COLO829 (cell line): ENCODE measurements around the gene FLT3LG.
A peak's percentile ranks its signal among the peaks of the same experiment; 100 is the strongest.
"Not testable (repeated sequence)": the region's sequence is repeated elsewhere in the genome, so short reads cannot be mapped to it uniquely, and the experiment has no call there.

ENCODE experiments used
- DNase-seq: peaks from one replicate; pipeline ENCODE4 v3.0.0; 2012; ENCODE audit warnings: low spot score

FLT3LG gene

DNA sequence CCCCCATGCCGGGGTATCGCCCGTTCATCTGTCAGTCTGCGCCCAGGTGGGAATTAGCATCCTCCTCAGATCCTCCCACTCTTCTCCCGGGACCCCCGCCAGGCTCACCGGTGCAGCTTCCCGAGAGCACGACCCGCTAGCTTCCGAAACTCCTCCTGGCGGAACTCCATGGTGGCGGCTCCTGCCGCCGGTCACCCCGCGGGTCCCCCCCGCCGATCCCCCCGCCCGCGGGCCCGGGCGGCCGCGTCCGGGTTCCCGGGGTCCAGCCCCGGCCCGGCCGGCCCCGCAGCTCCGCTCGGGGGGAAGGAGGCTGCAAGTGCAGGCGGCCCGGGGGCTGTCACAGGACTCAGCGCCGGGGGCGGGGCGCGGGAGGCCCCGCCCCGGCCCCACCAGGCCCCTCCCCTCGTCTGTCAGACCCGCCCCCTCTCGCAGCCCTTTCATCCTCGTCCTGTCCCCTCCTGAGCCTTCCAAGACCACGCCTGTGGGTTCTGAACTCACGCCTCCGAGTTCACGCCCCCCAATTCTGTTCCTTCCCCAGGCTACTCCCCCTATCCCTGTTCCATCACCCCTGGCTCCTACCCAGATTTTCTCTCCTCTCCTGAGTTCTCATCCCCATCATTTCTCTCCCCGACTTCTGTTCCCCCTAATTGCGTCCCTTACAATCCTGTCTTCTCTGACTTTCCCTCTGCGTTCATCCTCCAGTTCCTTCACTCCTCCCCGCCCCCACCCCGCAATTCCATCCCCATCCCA, 32.6 kb upstream of the FLT3LG start, which contains the start of gene SLC17A7:
Gene SLC17A7, minus strand, starts transcription at position 318 of the 750 bp plus-strand sequence. Its CDS starts 148 bp downstream, at position 170.
- peak; percentile 66 for DNase-seq

- no peak for DNase-seq
Measured at GRCh38 chr19:49441960-49442350, 32.1 kb upstream of the FLT3LG start.

DNA sequence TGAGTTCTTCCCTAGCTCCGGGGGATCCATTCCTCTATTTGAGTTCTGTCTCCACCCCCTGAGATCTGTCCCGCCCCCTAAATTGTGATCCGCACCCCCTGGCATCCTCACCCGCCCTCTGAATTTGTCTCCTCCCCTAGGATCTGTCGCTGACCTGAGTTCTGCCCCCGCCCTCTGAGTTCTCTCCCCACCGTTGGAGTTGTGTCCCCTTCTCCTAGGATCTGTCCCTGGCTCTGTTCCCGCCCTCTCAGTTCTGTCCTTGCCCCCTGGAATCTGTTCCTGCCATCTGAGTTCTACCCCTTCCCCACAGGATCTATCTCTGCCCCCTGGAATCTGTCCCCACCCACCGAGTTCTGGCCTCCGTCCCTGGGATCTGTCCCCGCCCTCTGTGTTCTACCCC, 31.7 kb upstream of the FLT3LG start:
- no peak for DNase-seq

- peak; percentile 96 for DNase-seq
Measured at GRCh38 chr19:49442771-49443365, 31.1 kb upstream of the FLT3LG start.

- DNase-seq, result peak; percentile 81
Measured at GRCh38 chr19:49443366-49444099, 30.5 kb upstream of the FLT3LG start.

DNA sequence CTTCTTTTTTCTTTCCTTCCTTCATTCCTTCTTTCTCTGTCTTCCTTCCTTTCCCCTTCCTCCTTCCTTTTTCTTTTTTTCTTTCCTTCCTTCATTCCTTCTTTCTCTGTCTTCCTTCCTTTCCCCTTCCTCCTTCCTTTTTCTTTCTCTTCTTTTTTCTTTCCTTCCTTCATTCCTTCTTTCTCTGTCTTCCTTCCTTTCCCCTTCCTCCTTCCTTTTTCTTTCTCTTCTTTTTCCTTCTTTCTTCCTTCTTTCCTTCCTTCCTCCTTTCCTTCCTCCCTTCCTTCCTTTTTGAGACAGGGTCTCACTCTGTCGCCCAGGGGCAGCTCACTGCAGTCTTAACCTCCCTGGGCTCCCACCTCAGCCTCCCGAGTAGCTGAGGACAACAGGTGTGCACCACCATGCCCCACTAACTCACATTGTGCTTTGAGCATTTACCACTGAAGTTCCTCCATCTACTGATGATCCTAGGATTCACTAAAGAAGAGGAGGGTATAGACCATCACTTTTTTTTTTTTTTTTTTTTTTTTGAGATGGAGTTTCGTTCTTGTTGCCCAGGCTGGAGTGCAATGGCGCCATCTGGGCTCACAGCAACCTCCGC, 29.8 kb upstream of the FLT3LG start:
- DNase-seq, result not testable (repeated sequence)

DNA sequence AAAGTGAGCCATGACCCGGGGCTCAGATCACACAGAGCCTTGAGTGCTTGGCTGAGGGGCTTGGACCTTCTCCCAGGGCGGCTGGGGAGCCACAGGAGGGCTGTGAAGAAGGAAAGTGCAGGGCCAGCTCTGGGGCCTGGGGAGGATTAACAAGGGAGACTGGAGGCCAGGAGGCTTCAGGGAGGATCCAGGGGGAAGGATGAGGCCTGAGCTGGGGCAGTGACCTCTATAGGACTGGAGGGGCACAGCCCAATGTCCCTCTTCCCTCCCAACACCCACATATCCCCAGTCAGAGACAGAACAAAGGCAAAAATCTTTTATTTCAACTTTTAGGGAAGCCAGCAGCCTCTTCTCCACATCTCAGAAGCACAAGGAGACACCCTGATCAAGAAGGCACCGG, 28.0 kb upstream of the FLT3LG start:
- DNase-seq, result no peak

DNA sequence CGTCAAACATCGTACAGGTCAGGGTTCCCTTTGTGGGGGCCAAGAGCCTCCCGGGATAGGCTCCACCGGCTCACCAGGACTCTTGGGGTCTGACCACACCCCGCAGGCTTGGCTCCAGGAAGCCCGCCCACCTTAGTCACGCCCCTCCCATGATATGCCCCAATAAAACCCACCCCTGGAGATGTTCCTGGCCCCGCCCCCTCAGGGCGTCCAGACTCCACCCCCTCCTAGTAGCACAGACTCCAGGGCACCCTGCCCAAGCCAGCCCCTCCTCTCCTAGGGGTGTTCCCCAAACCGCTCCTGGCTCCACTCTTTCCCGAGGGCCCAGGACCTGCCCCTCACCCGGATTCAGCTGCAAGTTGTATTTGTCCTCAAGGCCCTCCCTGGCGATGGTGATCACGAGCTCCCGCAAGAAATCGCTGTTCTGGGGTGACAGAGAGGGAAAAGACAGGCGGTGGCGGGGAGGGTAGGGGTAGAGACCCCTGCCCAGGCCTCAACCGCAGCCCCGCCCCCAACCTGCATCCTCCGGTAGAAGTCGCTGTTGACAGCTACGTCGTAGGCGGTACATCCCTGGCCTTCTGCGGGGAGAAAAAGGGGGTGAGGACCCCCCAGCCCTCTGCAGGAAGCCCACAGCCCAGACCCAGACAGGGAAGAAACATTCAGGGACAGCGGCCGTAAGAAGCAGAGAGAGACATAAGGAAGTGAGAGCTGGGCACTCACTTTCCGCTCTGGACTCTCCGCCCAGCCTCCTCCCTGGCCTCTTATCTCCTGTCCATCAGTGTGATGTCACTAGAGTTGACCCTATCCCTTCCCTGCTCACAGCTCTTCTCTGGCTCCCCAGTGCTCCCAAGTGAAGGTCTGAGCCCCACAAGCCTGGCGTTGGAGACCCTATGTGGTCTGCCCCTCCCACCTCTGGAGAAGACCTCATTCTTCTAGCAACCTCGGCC, 26.3 kb upstream of the FLT3LG start:
- no peak for DNase-seq

DNA sequence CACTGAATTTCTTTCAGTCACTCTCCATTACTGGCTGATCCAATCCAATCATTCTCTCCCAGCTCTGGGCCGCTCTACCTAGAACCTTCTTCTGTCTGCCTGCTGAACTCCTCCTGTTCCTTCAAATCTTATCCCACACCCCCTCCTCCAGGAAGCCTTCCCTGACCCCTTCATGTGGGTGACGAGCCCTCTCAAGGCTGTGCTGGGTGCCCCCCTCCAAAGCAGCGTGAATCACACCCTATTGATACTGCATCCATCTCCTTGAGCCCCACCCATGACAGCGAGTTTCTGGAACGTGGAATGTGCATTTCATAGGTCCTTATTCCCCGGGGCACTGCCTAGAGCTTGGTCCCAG, 25.6 kb upstream of the FLT3LG start:
- no peak for DNase-seq

DNA sequence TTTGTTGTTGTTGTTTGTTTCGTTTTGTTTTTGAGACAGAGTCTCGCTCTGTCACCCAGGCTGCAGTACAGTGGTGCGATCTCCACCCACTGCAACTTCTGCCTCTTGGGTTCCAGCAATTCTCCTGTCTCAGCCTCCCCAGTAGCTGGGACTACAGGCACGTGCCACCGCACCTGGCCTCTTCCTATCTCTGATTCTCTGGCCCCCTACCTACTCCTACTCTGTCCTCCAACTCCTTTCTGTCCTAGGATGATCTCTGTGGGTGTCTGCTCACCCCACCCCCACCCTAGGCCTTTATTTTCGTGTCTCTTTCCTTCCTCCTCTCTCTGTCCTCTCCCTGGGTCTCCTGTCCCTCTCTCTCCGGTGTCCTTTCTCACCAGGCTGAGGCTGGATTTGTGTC, 23.6 kb upstream of the FLT3LG start:
- DNase-seq, result no peak

DNA sequence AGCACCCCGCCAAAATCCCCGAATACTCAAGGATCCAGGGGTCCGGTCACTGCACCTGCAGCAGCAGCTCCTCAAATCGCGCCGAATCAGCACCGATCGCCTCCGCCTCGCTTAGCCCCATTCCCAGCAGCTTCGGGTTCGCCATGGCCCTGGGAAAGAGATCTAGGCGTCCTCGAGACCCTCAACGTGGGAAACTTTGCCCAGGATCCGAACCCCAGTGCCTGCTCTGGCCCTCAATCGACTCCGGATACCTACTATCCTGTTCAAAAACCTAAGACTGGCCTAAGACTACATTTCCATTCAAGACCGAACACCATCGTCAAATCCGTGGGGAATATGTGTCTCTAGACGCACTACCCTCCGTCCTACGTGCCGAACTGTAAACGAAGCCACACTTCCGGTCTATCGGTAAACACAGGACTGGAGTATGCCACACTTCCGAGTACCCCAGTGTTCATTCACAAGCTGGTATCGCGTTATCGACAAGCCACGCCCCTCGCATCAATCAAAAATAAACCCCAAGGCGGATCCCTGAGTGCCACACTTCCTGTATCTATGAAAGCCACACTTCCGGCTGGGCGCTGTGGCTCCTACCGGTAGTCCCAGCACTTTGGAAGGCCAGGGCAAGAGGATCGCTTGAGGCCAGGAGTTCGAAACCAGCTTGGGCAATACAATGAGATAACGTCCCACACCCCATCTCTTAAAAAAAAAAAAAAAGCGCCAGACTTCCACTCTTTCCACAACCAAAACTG, 22.4 kb upstream of the FLT3LG start, which contains the start of gene PIH1D1:
Gene PIH1D1, minus strand, starts transcription at position 385 of the 752 bp plus-strand sequence. Its CDS starts 240 bp downstream, at position 145.
- peak; percentile 99 for DNase-seq

GRCh38 chr19:49453013-49453756, 20.8 kb upstream of the FLT3LG start, which contains the start of gene ALDH16A1:
Gene ALDH16A1 (plus strand): TSS chr19:49453225. CDS start chr19:49453332, 107 bp downstream.
- peak; percentile 93 for DNase-seq

GRCh38 chr19:49453757-49454240, 20.2 kb upstream of the FLT3LG start:
- no peak for DNase-seq

GRCh38 chr19:49455773-49456172, 18.2 kb upstream of the FLT3LG start:
- DNase-seq, result no peak

GRCh38 chr19:49456326-49456725, 17.7 kb upstream of the FLT3LG start:
- DNase-seq, result no peak

- DNase-seq, result no peak
Measured at GRCh38 chr19:49458567-49458903, 15.5 kb upstream of the FLT3LG start.

DNA sequence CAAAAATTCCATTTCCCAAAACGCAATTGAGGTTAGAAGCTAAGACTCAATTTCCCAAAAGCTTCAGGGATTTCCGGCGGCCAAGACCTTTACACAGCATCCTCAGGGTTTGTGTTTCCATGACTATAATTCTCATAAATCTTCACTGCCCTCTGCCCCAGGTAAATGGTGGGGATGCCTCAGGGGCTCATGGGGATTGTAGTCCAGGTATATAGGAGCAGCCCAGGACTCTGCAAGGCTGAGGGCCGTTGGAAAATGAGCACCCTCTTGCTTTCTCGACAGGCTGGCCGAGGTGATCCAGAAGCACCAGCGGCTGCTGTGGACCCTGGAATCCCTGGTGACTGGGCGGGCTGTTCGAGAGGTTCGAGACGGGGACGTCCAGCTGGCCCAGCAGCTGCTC, 14.6 kb upstream of the FLT3LG start:
- no peak for DNase-seq

DNA sequence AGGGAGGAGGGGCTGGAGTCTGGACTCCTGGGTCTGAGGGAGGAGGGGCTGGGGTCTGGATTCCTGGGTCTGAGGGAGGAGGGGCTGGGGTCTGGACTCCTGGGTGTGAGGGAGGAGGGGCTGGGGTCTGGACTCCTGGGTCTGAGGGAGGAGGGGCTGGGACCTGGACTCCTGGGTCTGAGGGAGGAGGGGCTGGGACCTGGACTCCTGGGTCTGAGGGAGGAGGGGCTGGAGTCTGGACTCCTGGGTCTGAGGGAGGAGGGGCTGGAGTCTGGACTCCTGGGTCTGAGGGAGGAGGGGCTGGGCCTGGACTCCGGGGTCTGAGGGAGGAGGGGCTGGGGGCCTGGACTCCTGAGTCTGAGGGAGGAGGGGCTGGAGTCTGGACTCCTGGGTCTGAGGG, 12.9 kb upstream of the FLT3LG start:
- not testable (repeated sequence) for DNase-seq

GRCh38 chr19:49461656-49462055, 12.4 kb upstream of the FLT3LG start:
- no peak for DNase-seq

DNA sequence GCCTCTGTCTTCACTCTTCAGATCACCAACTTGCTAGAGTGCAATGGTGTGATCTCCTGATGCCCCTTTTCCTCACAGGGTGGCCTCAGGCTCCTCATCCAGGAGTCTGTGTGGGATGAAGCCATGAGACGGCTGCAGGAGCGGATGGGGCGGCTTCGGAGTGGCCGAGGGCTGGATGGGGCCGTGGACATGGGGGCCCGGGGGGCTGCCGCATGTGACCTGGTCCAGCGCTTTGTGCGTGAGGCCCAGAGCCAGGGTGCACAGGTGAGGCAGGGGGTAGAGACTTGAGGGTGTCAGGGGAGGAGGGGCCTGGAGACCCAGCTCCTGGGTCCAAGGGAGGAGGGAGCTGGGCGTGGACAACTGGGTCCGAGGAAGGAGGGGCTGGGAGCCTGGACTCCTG, 11.5 kb upstream of the FLT3LG start:
- no peak for DNase-seq
